Lung (tissue), 12 donors: ENCODE results near the gene FLT1. TPM values are rescaled to one million over a fixed set of nuclear protein-coding genes. Genes with fewer than 3 reads are reported as not detected.
A peak's percentile ranks its signal among the peaks of the same experiment; 100 is the strongest.

Experiments used
- ATAC-seq: fragments of 200-7000 bp; cut with Tn5 transposase; one replicate; pipeline ENCODE4 v1.9.1; 2020; ENCODE audit warnings: moderate number of reproducible peaks; ENCODE audit not compliant: insufficient read depth, low FRiP score
- DNase-seq, 3 donors: peaks; one replicate each; pipeline ENCODE4 v3.0.0-alpha.2; 2013 to 2017
- H3K27ac ChIP-seq, 2 donors: one replicate each; pipeline ENCODE4 v1.5.1; 2013; ENCODE audit warnings: mild to moderate bottlenecking in 2 of 2, moderate library complexity in 2 of 2, control low read depth in 1 of 2, inconsistent platforms in 1 of 2, low read depth in 1 of 2, low read length in 1 of 2
- H3K27me3 ChIP-seq, 3 donors: one replicate each; pipeline ENCODE4 v1.5.1; 2013; ENCODE audit warnings: low read length in 2 of 3; ENCODE audit not compliant: control insufficient read depth in 3 of 3, insufficient read depth in 3 of 3
- H3K36me3 ChIP-seq, 4 donors: one replicate each; pipeline ENCODE4 v1.5.1; 2013; ENCODE audit warnings: low read length in 4 of 4, mild to moderate bottlenecking in 1 of 4, moderate library complexity in 1 of 4; ENCODE audit not compliant: control insufficient read depth in 4 of 4, insufficient read depth in 4 of 4
- H3K4me1 ChIP-seq, 5 donors: one replicate each; pipeline ENCODE4 v1.5.1; 2013; ENCODE audit warnings: low read length in 5 of 5, mild to moderate bottlenecking in 2 of 5, moderate library complexity in 1 of 5; ENCODE audit not compliant: control insufficient read depth in 5 of 5, insufficient read depth in 5 of 5
- H3K4me3 ChIP-seq: one replicate; pipeline ENCODE4 v1.5.1; 2013; ENCODE audit warnings: mild to moderate bottlenecking, control low read depth, moderate library complexity
- H3K9ac ChIP-seq, 2 donors: one replicate each; pipeline ENCODE4 v1.5.1; 2013; ENCODE audit warnings: low read length in 2 of 2, control low read depth in 1 of 2; ENCODE audit not compliant: insufficient read depth in 1 of 2
- H3K9me3 ChIP-seq, 4 donors: one replicate each; pipeline ENCODE4 v1.5.1; 2013; ENCODE audit warnings: low read length in 3 of 4, mild to moderate bottlenecking in 1 of 4, moderate library complexity in 1 of 4; ENCODE audit not compliant: control insufficient read depth in 4 of 4, insufficient read depth in 3 of 4
- CTCF ChIP-seq: IDR thresholded peaks from 2 replicates; pipeline ENCODE4 v1.5.1; 2012; ENCODE audit warnings: mild to moderate bottlenecking; ENCODE audit errors: control extremely low read depth, extremely low read depth
- WGBS, 2 donors: extraction: QIAGEN DNeasy Blood & Tissue Kit; methylation state at CpG; one replicate each; pipeline ENCODE4 v1.1.7; 2013; 5-methylcytosine and 5-hydroxymethylcytosine counted together
- polyA plus RNA-seq, 2 donors: library from polyadenylated mRNA; stranded (reverse); fragments of 200-250 nt; gene quantifications; one replicate each; pipeline ENCODE4 v1.2.1, GENCODE V29; 2013
- total RNA-seq, 2 donors: library from RNA; depleted of rRNA in 1 of 2; stranded (reverse); fragments of >200 nt in 1 of 2; gene quantifications; one replicate each; pipeline ENCODE4 v1.2.1, GENCODE V29; 2014 to 2021
- donor health status: control.
- donor health status: control.
- donor health status: Bipolar disorder and iron deficiency.
- donor health status: healthy.
- donor health status: DM: yes; HTN: yes; CAD: no.

Gene FLT1
- total and polyA plus RNA-seq, 4 donors = 4.7 to 71.3 (median 42.2) TPM

- Histone ChIP-seq H3K9me3 (no peaks in the 10 kb centered on the region), H3K9ac (no peak overlapping the region), H3K4me3 (no peak overlapping the region), H3K27me3 (no peaks in the 10 kb centered on the region), H3K36me3 (peaks cover 0 to 17% (median 8%) of the 10 kb centered on the region in 4 donors), H3K4me1 (no peaks in the 10 kb centered on the region), H3K27ac (no peak overlapping the region)
- ATAC-seq (no peak), DNase-seq (no peak)
- WGBS, 2 donors = 99 to 100% methylated on average over 1 of the region's 1 CpG
- TF ChIP-seq CTCF = no peak
These were observed 242.4 kb downstream of the FLT1 start for GRCh38 chr13:28252547-28252946.

GRCh38 chr13:28251466-28251865 lies 243.5 kb downstream of the FLT1 start:
- Histone ChIP-seq H3K9ac (no peak overlapping the region), H3K9me3 (peaks cover 0 to 2% (median 0%) of the 10 kb centered on the region in 4 donors), H3K27ac (no peak overlapping the region), H3K36me3 (peaks cover 0 to 13% (median 5%) of the 10 kb centered on the region in 4 donors), H3K27me3 (no peaks in the 10 kb centered on the region), H3K4me1 (no peaks in the 10 kb centered on the region), H3K4me3 (no peak overlapping the region)
- 59 to 78% methylated on average over 6 of the region's 6 CpGs for WGBS, 2 donors
- DNase-seq = peak in 1 of 3 donors; percentile 2
- no peak for ATAC-seq
- no peak for TF ChIP-seq CTCF

- no peak for TF ChIP-seq CTCF
- peaks cover 0 to 2% (median 0%) of the 10 kb centered on the region in 4 donors for H3K9me3 ChIP-seq
- no peaks in the 10 kb centered on the region for H3K27me3 ChIP-seq
- DNase-seq = no peak
- ATAC-seq = no peak
- H3K4me3 ChIP-seq = no peak overlapping the region
- peaks cover 0 to 13% (median 3%) of the 10 kb centered on the region in 4 donors for H3K36me3 ChIP-seq
- 86 to 91% methylated on average over 10 of the region's 10 CpGs for WGBS, 2 donors
- H3K9ac ChIP-seq = no peak overlapping the region
- no peak overlapping the region for H3K27ac ChIP-seq
- no peaks in the 10 kb centered on the region for H3K4me1 ChIP-seq
These were observed 244.4 kb downstream of the FLT1 start for GRCh38 chr13:28250542-28250941.

Other genes starting within 250 kb of the FLT1 start
- 10 to 100 TPM; 33.6 to 63.7 TPM for gene POMP, start 164.0 kb upstream of the FLT1 start, total RNA-seq
- 10 to 100 TPM; 82.0 to 89.9 TPM for gene POMP, start 164.0 kb upstream of the FLT1 start, polyA plus RNA-seq
- gene SLC46A3, start 223.8 kb upstream of the FLT1 start, total RNA-seq = 10 to 100 TPM in 1 of 2 donors, 1 to 10 TPM in 1; 7.5 to 10.9 TPM
- gene SLC46A3, start 223.8 kb upstream of the FLT1 start, polyA plus RNA-seq = 10 to 100 TPM in 1 of 2 donors, 1 to 10 TPM in 1; 6.9 to 10.3 TPM